Esophagus muscularis mucosa (tissue), 4 donors: Measurements from ENCODE around the gene TECR. TPM values are rescaled to one million over a fixed set of nuclear protein-coding genes. Genes with fewer than 3 reads are reported as not detected.

Experiments used
- DNase-seq: peaks from one replicate; pipeline ENCODE4 v3.0.0-alpha.2; 2017; ENCODE audit errors: extremely low spot score
- H3K27ac ChIP-seq, 4 donors: fragments of 200-600 bp; sonication (generic); replicated peaks in 1 of 4; 1 replicate in 3 of 4; 2 replicates in 1 of 4; pipeline ENCODE4 v1.5.1; 2016 to 2019; ENCODE audit warnings: mild to moderate bottlenecking in 1 of 4
- H3K27me3 ChIP-seq, 4 donors: fragments of 200-600 bp; sonication (generic); one replicate each; pipeline versions ENCODE4 v1.5.1 to v1.6.0; 2016 to 2019
- H3K36me3 ChIP-seq, 4 donors: fragments of 200-600 bp; sonication (generic); one replicate each; pipeline ENCODE4 v1.5.1; 2016 to 2019
- H3K4me1 ChIP-seq, 4 donors: fragments of 200-600 bp; sonication (generic); one replicate each; pipeline ENCODE4 v1.5.1; 2016 to 2019
- H3K4me3 ChIP-seq, 4 donors: fragments of 200-600 bp; sonication (generic); 1 replicate in 2 of 4; 2 replicates in 2 of 4; pipeline ENCODE4 v1.5.1; 2016 to 2019; ENCODE audit warnings: mild to moderate bottlenecking in 4 of 4, moderate library complexity in 1 of 4
- H3K9me3 ChIP-seq, 4 donors: fragments of 200-600 bp; sonication (generic); 1 replicate in 3 of 4; 2 replicates in 1 of 4; pipeline ENCODE4 v1.5.1; 2016 to 2019
- EP300 ChIP-seq: sonication (generic); formaldehyde crosslinking; IDR thresholded peaks from one replicate; pipeline ENCODE4 v1.6.1; 2017; ENCODE audit warnings: antibody characterized with exemption
- POLR2A ChIP-seq: fragments of 450-650 bp; IDR thresholded peaks from one replicate; pipeline ENCODE4 v1.6.1; 2017; ENCODE audit warnings: antibody characterized with exemption, moderate library complexity, mild to moderate bottlenecking, low read depth
- POLR2AphosphoS5 ChIP-seq, 2 donors: sonication (generic); formaldehyde crosslinking; IDR thresholded peaks; one replicate each; pipeline ENCODE4 v1.6.1; 2017; ENCODE audit warnings: antibody characterized with exemption in 2 of 2
- WGBS: methylation state at CpG from one replicate; pipeline ENCODE4 v1.1.5; 2018; 5-methylcytosine and 5-hydroxymethylcytosine counted together
- intact Hi-C: fragments of 100-400 bp; cut with DNase I; formaldehyde crosslinking; loops from one replicate; pipeline ENCODE4 v1.15.1; 2023
- total RNA-seq, 4 donors: library from RNA; depleted of rRNA; stranded (reverse); fragments of >200 nt; gene quantifications; one replicate each; pipeline versions ENCODE4 v1.1.0 to v1.2.1, GENCODE V29; 2016
- TF ChIP-seq, protein P1 (sequence below), 3 experiments: fragments of 200-600 bp in 2 of 3; fragments of 450-650 bp in 1 of 3; sonication (generic) in 2 of 3; IDR thresholded peaks; one replicate each; pipeline ENCODE4 v1.5.1; 2017 to 2019; ENCODE audit warnings: antibody characterized with exemption in 3 of 3, mild to moderate bottlenecking in 2 of 3, moderate library complexity in 1 of 3

The TECR gene
- total RNA-seq, 4 donors from 2014 or later = 18.7 to 32.7 (median 25.7) TPM

DNA sequence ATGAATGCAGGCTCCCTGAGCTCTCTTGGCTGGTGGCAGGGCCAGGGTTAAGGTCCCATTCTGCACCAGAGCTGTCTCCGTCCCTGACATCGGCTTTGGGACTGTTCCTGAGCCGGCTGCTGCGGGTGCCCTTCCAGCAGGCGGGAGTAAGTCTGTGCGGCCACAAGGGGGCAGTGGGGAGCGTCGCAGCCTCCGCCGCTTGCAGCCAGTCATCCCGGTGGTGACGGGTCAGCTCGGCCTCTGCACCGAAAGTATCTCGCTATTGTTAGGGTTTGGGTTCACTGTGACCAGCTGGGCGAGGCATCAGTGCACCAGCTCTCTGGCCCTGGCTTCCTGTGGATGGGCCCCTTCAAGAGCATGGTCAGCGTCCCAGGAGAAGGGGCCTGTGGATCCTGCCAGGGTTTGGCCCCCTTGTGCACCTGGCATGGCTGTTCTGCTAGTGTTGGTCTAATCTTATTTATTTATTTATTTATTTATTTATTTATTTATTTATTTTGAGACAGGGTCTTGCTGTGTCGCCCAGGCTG lies 27.3 kb downstream of the TECR start:
- Histone ChIP-seq H3K27ac (no peak overlapping the region), H3K27me3 (no peaks in the 10 kb centered on the region), H3K9me3 (no peaks in the 10 kb centered on the region), H3K4me3 (peak overlapping the region; percentile 19 to 36 (median 33)), H3K36me3 (peaks cover 0 to 7% (median 3%) of the 10 kb centered on the region in 4 donors), H3K4me1 (peaks cover 30 to 40% (median 38%) of the 10 kb centered on the region in 4 donors)
- WGBS = 19% methylated on average over 10 of the region's 18 CpGs
- intact Hi-C loops = no loop called here
- DNase-seq = no peak
- no peak for TF ChIP-seq EP300
- TF ChIP-seq, protein P1, sequence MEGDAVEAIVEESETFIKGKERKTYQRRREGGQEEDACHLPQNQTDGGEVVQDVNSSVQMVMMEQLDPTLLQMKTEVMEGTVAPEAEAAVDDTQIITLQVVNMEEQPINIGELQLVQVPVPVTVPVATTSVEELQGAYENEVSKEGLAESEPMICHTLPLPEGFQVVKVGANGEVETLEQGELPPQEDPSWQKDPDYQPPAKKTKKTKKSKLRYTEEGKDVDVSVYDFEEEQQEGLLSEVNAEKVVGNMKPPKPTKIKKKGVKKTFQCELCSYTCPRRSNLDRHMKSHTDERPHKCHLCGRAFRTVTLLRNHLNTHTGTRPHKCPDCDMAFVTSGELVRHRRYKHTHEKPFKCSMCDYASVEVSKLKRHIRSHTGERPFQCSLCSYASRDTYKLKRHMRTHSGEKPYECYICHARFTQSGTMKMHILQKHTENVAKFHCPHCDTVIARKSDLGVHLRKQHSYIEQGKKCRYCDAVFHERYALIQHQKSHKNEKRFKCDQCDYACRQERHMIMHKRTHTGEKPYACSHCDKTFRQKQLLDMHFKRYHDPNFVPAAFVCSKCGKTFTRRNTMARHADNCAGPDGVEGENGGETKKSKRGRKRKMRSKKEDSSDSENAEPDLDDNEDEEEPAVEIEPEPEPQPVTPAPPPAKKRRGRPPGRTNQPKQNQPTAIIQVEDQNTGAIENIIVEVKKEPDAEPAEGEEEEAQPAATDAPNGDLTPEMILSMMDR (IDR thresholded peaks at IDR 0.05) = peak; percentile 78 to 98 (median 85)
- peak in 1 of 2 donors; percentile 43 for TF ChIP-seq POLR2AphosphoS5 (IDR thresholded peaks at IDR 0.05)

DNA sequence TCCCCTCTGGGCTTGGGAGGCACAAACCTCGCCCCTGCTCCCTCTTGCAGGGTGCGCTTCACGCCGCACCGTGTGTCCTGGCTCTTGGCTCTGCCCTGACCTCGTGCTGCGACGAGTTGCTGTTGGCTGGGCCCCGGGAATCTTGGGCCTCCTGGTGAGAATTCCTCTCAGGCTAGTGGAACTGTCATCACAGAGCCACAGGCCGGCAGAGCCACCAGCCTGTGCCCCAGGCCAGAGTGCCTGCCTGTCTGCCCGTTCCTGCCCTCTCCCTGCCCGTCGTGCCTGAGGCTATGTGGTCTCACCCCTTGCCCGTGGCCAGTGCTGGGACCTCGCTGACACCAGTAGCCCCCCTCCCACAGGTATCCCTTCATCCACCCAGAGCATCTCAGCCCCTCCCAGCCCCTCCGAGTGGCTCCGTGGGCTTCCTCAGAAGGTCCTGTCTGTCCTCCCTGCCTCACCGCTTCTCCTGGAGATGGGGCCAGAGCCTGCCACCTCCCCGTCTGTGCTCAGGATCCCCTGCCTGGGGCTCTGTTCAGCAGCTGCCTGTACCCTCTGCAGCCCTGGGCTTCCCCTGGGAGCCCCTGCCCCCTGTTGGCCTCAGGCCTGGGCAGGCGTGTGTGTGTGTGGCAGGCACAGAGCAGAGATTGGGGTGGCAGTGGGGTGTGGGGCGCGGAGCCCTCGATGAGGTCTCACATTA lies 29.1 kb downstream of the TECR start:
- Histone ChIP-seq H3K36me3 (peaks cover 0 to 13% (median 4%) of the 10 kb centered on the region in 4 donors), H3K4me1 (peaks cover 37 to 51% (median 46%) of the 10 kb centered on the region in 4 donors), H3K9me3 (no peaks in the 10 kb centered on the region), H3K27me3 (no peaks in the 10 kb centered on the region), H3K27ac (no peak overlapping the region), H3K4me3 (no peak overlapping the region)
- TF ChIP-seq EP300 (no peak), POLR2A (no peak), POLR2AphosphoS5 (IDR thresholded peaks at IDR 0.05) (no peak)
- TF ChIP-seq, protein P1 (IDR thresholded peaks at IDR 0.05) = no peak
- 83% methylated on average over 10 of the region's 23 CpGs for WGBS
- intact Hi-C loops = no loop called here
- DNase-seq = no peak

DNA sequence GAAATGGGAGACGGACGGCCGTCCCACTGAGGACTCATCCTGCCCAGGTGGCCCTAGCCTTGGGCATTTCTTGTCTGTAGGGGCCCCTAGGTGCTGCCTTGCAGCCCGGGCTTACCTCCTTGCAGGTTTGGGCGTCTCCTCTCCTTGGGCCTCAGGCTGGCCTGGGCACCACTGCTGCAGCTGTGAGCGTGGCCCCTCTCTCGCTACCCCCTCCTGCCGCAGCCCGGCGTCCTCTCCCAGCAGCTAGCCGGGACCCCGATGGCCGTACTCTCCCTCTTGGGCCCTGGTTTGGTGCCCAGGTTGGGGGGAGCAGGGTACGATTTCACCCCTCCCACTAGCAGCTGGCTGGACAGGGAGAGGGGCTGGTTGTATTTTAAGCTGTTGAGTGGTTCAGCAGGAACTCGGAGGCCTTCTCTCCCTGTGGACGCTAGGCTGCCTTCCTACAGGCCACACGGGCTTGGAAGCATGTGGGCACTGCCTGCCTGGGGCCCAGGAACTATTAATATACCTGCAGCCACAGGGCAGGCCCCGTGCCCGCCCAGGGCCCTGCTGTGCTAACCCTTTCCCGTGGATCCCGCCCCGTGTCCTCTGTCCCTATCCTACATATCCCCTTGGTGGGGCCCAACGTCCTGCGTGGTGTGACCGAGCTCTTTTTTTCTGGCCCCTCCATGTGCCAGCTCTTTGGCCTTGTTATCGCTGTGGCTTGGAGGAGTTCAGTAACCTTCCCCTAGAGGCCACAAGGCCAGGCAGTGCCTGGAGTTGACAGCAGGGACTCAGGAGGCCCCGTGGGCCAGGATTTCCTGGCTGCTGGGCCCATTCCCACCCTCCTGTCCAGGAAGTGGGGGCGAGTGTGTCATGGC lies 30.8 kb downstream of the TECR start:
- H3K27ac ChIP-seq = peak overlapping the region; percentile 29 to 69 (median 40)
- no peak for TF ChIP-seq POLR2A
- no peak for TF ChIP-seq EP300
- TF ChIP-seq POLR2AphosphoS5 (IDR thresholded peaks at IDR 0.05) = no peak
- TF ChIP-seq, protein P1 (IDR thresholded peaks at IDR 0.05) = no peak

DNA sequence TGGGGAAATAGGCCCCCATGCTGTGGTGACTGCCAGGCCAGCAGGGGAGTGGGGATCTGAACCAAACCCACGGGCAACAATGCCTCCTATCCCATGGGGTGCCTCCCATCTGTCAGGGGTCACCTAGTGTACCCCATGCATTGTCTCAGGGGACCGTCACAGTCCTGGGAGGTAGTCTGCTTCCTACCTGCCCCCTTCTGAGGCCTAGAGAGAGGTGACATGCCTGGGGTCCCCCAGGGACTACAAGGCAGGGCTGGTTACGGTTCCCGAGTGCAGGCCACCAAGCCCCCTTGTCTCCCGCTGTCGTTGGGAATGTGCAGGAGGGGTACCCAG lies 31.3 kb downstream of the TECR start:
- H3K27ac ChIP-seq = peak overlapping the region; percentile 29 to 69 (median 40)
- H3K36me3 ChIP-seq = peaks cover 8 to 28% (median 16%) of the 10 kb centered on the region in 4 donors
- intact Hi-C loops = no loop called here
- no peak overlapping the region for H3K4me3 ChIP-seq
- TF ChIP-seq POLR2AphosphoS5 (IDR thresholded peaks at IDR 0.05) = no peak
- no peak for TF ChIP-seq EP300
- no peak for TF ChIP-seq POLR2A
- TF ChIP-seq, protein P1 (IDR thresholded peaks at IDR 0.05) = no peak
- H3K4me1 ChIP-seq = peaks cover 37 to 52% (median 46%) of the 10 kb centered on the region in 4 donors
- no peaks in the 10 kb centered on the region for H3K27me3 ChIP-seq
- no peaks in the 10 kb centered on the region for H3K9me3 ChIP-seq
- DNase-seq = no peak
- no CpG with 5 or more reads among the region's 6 CpGs for WGBS

More for the DNA sequence above, 30.8 kb downstream of the TECR start:
- Histone ChIP-seq H3K4me1 (peaks cover 37 to 52% (median 46%) of the 10 kb centered on the region in 4 donors), H3K27me3 (no peaks in the 10 kb centered on the region), H3K36me3 (peaks cover 4 to 22% (median 11%) of the 10 kb centered on the region in 4 donors), H3K4me3 (no peak overlapping the region), H3K9me3 (no peaks in the 10 kb centered on the region)
- WGBS = 82% methylated on average over 24 of the region's 28 CpGs
- intact Hi-C loops = no loop called here
- DNase-seq = no peak
